Raji (cell line): ENCODE results near the gene GCHFR.

Experiments
- POLR2A ChIP-seq: IDR thresholded peaks from 2 replicates; pipeline ENCODE4 v1.6.1; 2011; ENCODE audit warnings: low read depth, low read length, control low read depth; ENCODE audit not compliant: insufficient read depth

Gene GCHFR

DNA sequence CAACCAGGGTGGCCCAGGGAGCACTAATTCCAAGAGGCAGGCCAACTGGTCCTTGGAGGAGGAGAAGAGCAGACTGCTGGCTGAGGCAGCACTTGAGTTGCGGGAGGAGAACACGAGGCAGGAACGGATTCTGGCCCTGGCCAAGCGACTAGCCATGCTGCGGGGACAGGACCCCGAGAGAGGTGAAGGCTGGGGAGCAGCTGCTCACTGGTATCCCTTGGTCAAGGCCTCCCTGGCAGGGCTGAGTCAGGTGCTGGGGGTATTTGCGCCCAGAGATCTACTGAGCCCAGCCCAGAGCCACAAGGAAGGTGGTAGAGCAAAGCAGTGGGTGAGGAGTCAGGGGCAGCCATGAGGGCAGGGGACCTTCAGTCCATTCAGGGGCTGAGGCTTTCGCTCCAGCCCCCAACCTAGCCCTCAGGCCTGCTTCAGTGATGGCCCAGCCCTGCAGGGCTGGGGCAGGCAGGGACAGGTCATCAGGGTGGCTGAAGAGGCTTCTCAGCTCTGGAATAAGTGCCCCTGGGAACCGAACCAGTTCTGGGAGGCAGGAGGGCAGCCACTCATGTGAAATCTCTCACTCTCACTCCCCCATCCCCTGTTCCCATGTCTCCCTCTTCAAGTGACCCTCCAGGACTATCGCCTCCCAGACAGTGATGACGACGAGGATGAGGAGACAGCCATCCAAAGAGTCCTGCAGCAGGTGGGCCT lies 49.0 kb downstream of the GCHFR start:
- no peak for TF ChIP-seq POLR2A

DNA sequence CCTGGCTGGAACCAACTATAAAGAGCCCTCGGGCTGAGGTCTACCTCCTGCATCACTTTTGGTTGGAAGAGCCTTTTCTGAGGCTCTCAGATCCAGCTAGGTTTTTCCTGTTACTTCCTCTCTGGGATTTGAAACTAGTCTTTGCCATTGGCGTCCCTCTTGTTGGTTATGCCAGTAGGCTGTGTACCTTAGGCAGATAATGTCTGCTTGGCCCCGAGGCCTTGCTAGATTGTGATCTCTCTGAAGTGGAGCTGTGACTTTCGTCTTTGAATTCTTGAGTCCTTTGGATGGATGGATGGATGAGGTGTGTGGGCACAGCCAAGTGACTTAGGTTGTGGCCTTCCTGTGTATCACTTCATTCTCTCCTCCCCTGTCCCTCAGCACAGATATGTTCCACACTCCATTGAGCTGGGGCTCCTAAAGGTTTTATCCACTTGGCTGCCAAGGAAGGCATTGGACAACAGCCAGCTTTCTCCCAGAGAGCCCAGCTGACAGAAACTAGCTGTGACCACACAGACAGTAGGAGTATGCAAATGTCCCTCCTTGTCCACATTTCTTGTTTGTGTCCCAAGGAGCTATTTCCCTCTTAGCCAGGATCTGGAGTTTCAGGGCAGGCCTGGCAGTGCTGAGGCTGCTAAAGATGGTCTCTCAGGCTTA lies 51.3 kb downstream of the GCHFR start:
- TF ChIP-seq POLR2A: no peak
